ENCODE results near the gene ITPR2. TPM values are rescaled to one million over a fixed set of nuclear protein-coding genes. Genes with fewer than 3 reads are reported as not detected.

The ITPR2 gene
- total RNA-seq, 1 experiment from 2014 or later = 4.0 TPM

DNA sequence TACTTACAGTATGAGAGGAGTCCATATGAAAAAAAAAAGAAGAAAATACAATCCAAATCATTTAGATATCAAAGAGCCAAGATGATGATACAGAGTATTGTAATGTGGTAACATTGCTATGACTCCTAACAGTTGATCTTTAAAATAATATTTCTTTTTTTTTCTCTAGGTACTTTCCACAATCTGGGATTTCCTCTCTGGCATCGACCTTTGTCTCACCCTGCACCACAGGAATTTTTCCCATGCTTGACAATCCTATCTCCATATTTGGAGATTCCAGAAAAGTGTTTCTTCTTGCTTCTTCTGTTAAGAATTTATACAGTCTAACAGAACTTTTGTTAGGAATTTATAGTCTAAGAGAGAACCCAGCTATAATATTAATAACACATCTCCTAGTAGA is 184.4 kb downstream of the ITPR2 start:
- no peak overlapping the region for H2AFZ ChIP-seq (ENCODE audit: low read length)
- intact Hi-C loops (cut with micrococcal nuclease) = no loop called here
- no peaks in the 10 kb centered on the region for H3K79me2 ChIP-seq (ENCODE audit: low read length)
- TF ChIP-seq, protein P1, sequence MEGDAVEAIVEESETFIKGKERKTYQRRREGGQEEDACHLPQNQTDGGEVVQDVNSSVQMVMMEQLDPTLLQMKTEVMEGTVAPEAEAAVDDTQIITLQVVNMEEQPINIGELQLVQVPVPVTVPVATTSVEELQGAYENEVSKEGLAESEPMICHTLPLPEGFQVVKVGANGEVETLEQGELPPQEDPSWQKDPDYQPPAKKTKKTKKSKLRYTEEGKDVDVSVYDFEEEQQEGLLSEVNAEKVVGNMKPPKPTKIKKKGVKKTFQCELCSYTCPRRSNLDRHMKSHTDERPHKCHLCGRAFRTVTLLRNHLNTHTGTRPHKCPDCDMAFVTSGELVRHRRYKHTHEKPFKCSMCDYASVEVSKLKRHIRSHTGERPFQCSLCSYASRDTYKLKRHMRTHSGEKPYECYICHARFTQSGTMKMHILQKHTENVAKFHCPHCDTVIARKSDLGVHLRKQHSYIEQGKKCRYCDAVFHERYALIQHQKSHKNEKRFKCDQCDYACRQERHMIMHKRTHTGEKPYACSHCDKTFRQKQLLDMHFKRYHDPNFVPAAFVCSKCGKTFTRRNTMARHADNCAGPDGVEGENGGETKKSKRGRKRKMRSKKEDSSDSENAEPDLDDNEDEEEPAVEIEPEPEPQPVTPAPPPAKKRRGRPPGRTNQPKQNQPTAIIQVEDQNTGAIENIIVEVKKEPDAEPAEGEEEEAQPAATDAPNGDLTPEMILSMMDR (conservative IDR thresholded peaks at IDR 0.05; ENCODE audit: low read depth, low read length) = no peak
- TF ChIP-seq EZH2phosphoT487 (IDR thresholded peaks at IDR 0.05; ENCODE audit: borderline replicate concordance, low read length) (no peak), EZH2 (IDR thresholded peaks at IDR 0.05; ENCODE audit: low read length, unreplicated experiment) (no peak)
- peaks cover 22% of the 10 kb centered on the region for H3K4me1 ChIP-seq (ENCODE audit: insufficient read depth, low read length)
- H3K27ac ChIP-seq (ENCODE audit: low read length) = no peak overlapping the region
- no peaks in the 10 kb centered on the region for H3K27me3 ChIP-seq (ENCODE audit: low read length)
- H4K20me1 ChIP-seq (ENCODE audit: low read length) = no peaks in the 10 kb centered on the region
- no peaks in the 10 kb centered on the region for H3F3A ChIP-seq (ENCODE audit: low read length, unreplicated experiment)
- no peaks in the 10 kb centered on the region for H3K9me3 ChIP-seq (ENCODE audit: low read length)
- peak overlapping the region; percentile 11; the same call in 1 of the 2 replicates for H3K4me2 ChIP-seq (ENCODE audit: low read length)
- no peaks in the 10 kb centered on the region for H3K36me3 ChIP-seq (ENCODE audit: low read depth, low read length)
- POLR2A ChIA-PET (ENCODE audit: unreplicated experiment) = no interaction called here
- no peak overlapping the region for H3K9ac ChIP-seq (ENCODE audit: low read length)
- CTCF ChIA-PET = no interaction called here
- no peaks in the 10 kb centered on the region for H3K9me2 ChIP-seq (replicated peaks; ENCODE audit: low read length)
- peak; percentile 82 for DNase-seq
- no TSS peak for BruUV-seq (replicated peaks)
- peak; percentile 57 for ATAC-seq
- no peak overlapping the region for H3K4me3 ChIP-seq (ENCODE audit: low read length)

- no peak overlapping the region for H3K4me3 ChIP-seq (ENCODE audit: low read length)
- no peaks in the 10 kb centered on the region for H3K36me3 ChIP-seq (ENCODE audit: low read depth, low read length)
- ChIA-PET CTCF (no interaction called here), POLR2A (ENCODE audit: unreplicated experiment) (no interaction called here)
- no peaks in the 10 kb centered on the region for H3K79me2 ChIP-seq (ENCODE audit: low read length)
- H3K9me2 ChIP-seq (replicated peaks; ENCODE audit: low read length) = no peaks in the 10 kb centered on the region
- H3K4me2 ChIP-seq (ENCODE audit: low read length) = peak overlapping the region; percentile 6; the same call in 1 of the 2 replicates
- ATAC-seq = no peak
- TF ChIP-seq, protein P1 (conservative IDR thresholded peaks at IDR 0.05; ENCODE audit: low read depth, low read length) = no peak
- TF ChIP-seq EZH2phosphoT487 (IDR thresholded peaks at IDR 0.05; ENCODE audit: borderline replicate concordance, low read length) = no peak
- no TSS peak for BruUV-seq (replicated peaks)
- peaks cover 22% of the 10 kb centered on the region for H3K4me1 ChIP-seq (ENCODE audit: insufficient read depth, low read length)
- no peak for DNase-seq
- intact Hi-C loops (cut with micrococcal nuclease) = no loop called here
- no peaks in the 10 kb centered on the region for H3K9me3 ChIP-seq (ENCODE audit: low read length)
- no peak overlapping the region for H3K9ac ChIP-seq (ENCODE audit: low read length)
- no peaks in the 10 kb centered on the region for H4K20me1 ChIP-seq (ENCODE audit: low read length)
- H2AFZ ChIP-seq (ENCODE audit: low read length) = no peak overlapping the region
- H3F3A ChIP-seq (ENCODE audit: low read length, unreplicated experiment) = no peaks in the 10 kb centered on the region
- no peaks in the 10 kb centered on the region for H3K27me3 ChIP-seq (ENCODE audit: low read length)
- no peak overlapping the region for H3K27ac ChIP-seq (ENCODE audit: low read length)
These were observed 184.9 kb downstream of the ITPR2 start for GRCh38 chr12:26648066-26648465.

DNA sequence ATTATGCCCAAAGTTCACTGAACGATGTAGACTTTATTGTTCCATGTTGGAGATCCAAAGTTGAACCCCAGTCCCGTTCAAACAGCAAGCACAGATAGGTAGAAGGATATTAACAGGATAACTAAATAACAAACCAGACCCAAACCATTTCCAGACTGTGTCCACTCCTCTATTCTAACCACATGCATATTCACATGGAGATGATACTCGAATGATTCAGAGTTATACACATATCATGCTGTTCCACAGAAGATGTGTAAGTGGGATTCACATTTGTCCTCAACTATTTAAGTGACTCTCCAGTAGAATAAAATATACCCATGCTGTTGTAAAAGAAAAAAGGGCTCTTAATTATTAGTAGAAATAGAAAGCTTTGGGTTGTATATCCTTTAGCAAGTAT is 185.9 kb downstream of the ITPR2 start:
- Histone ChIP-seq H3K9me3 (ENCODE audit: low read length) (no peaks in the 10 kb centered on the region), H3K79me2 (ENCODE audit: low read length) (no peaks in the 10 kb centered on the region), H3K27ac (ENCODE audit: low read length) (no peak overlapping the region), H3K4me1 (ENCODE audit: insufficient read depth, low read length) (peaks cover 22% of the 10 kb centered on the region), H3K36me3 (ENCODE audit: low read depth, low read length) (no peaks in the 10 kb centered on the region), H3K27me3 (ENCODE audit: low read length) (no peaks in the 10 kb centered on the region), H3K9me2 (replicated peaks; ENCODE audit: low read length) (no peaks in the 10 kb centered on the region), H2AFZ (ENCODE audit: low read length) (no peak overlapping the region), H3K9ac (ENCODE audit: low read length) (no peak overlapping the region), H4K20me1 (ENCODE audit: low read length) (no peaks in the 10 kb centered on the region), H3F3A (ENCODE audit: low read length, unreplicated experiment) (no peaks in the 10 kb centered on the region), H3K4me3 (ENCODE audit: low read length) (no peak overlapping the region), H3K4me2 (ENCODE audit: low read length) (no peak overlapping the region)
- BruUV-seq (replicated peaks) = no TSS peak
- DNase-seq = no peak
- ChIA-PET CTCF (no interaction called here), POLR2A (ENCODE audit: unreplicated experiment) (no interaction called here)
- no peak for TF ChIP-seq EZH2 (IDR thresholded peaks at IDR 0.05; ENCODE audit: low read length, unreplicated experiment)
- no peak for TF ChIP-seq EZH2phosphoT487 (IDR thresholded peaks at IDR 0.05; ENCODE audit: borderline replicate concordance, low read length)
- TF ChIP-seq, protein P1 (conservative IDR thresholded peaks at IDR 0.05; ENCODE audit: low read depth, low read length) = no peak
- intact Hi-C loops (cut with micrococcal nuclease) = no loop called here
- no peak for ATAC-seq

Data from PC-3 (cell line).